ENCODE results near the gene CLIC6. TPM values are rescaled to one million over a fixed set of nuclear protein-coding genes. Genes with fewer than 3 reads are reported as not detected.

The CLIC6 gene
- polyA plus RNA-seq, 1 experiment = not detected

GRCh38 chr21:34765619-34766018 is 96.8 kb downstream of the CLIC6 start:
- CTCF ChIA-PET = interaction anchor here (1.1 to 1.5 kb wide), 3 partner anchors 8 to 20 kb away, joined by 3 to 7 read pairs (median 3); no protein-coding TSS in a partner anchor
- POLR2A ChIA-PET = no interaction called here
- no peak for DNase-seq (ENCODE audit: low read depth, low spot score)
- no peaks in the 10 kb centered on the region for H3K27me3 ChIP-seq (ENCODE audit: control insufficient read depth, insufficient read depth, low read length)
- H3K9me3 ChIP-seq (ENCODE audit: control insufficient read depth, insufficient read depth, low read length) = no peaks in the 10 kb centered on the region
- TF ChIP-seq CTCF (IDR thresholded peaks at IDR 0.05; ENCODE audit: low read depth, low read length) = no peak
- H3K27ac ChIP-seq (ENCODE audit: low read depth, low read length) = no peak overlapping the region
- no peak overlapping the region for H3K4me3 ChIP-seq (ENCODE audit: low read depth, low read length)

- Histone ChIP-seq H3K4me3 (ENCODE audit: low read depth, low read length) (no peak overlapping the region), H3K27ac (ENCODE audit: low read depth, low read length) (no peak overlapping the region), H3K9me3 (ENCODE audit: control insufficient read depth, insufficient read depth, low read length) (no peaks in the 10 kb centered on the region), H3K27me3 (ENCODE audit: control insufficient read depth, insufficient read depth, low read length) (no peaks in the 10 kb centered on the region)
- TF ChIP-seq CTCF (IDR thresholded peaks at IDR 0.05; ENCODE audit: low read depth, low read length) = no peak
- no peak for DNase-seq (ENCODE audit: low read depth, low spot score)
- ChIA-PET POLR2A (no interaction called here), CTCF (interaction anchor here (0.6 kb wide), 1 partner anchor 21 kb away, joined by 4 read pairs; no protein-coding TSS in a partner anchor)
These were observed 98.1 kb downstream of the CLIC6 start for GRCh38 chr21:34766862-34767261.

Other genes with a start within 250 kb of the CLIC6 start
- gene SMIM34, start 245.0 kb upstream of the CLIC6 start, polyA plus RNA-seq (2011; rRNA removed) = 0.09 TPM in 1 of 2 replicates, not detected in the other
- gene KCNE1, start 156.8 kb upstream of the CLIC6 start, polyA plus RNA-seq (2011; rRNA removed) = 0.38 and 0.52 TPM in 2 replicates
- gene RCAN1, start 53.9 kb upstream of the CLIC6 start, polyA plus RNA-seq (2011; rRNA removed) = 50.6 and 55.3 TPM in 2 replicates

Data from AG04450 (cell line).